ENCODE measurements around the gene MAPK14. TPM values are rescaled to one million over a fixed set of nuclear protein-coding genes. Genes with fewer than 3 reads are reported as not detected.

MAPK14 gene
- total and polyA plus RNA-seq, 9 of the 15 experiments (the other 6 are each of a cell fraction or from before 2014, with no cell fraction given): 8.8 to 62.7 (median 35.5) TPM

DNA sequence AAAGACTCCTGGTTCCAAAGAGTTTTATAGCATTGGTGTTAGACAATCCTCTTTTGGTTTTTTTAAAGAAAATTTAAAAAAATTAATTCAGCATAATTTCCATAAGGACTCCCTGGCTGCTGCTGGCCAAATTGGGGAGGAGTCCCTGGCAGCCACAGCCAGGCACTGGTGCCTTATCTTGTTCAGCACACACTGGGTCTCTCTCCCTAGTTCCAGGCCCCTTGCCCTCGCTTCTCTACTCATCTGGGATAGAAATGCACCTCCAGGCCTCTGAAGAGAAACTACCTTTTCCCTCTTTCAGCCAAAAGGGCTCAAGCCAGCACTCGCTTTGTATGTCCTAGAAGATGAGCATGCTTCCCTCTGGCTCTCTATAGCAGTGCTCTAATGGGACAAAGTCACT, 89.3 kb downstream of the MAPK14 start (continued):
- no peak for TF ChIP-seq CEBPZ (IDR thresholded peaks at IDR 0.05; ENCODE audit: borderline replicate concordance, low read depth, low read length)
- TF ChIP-seq, protein P1, sequence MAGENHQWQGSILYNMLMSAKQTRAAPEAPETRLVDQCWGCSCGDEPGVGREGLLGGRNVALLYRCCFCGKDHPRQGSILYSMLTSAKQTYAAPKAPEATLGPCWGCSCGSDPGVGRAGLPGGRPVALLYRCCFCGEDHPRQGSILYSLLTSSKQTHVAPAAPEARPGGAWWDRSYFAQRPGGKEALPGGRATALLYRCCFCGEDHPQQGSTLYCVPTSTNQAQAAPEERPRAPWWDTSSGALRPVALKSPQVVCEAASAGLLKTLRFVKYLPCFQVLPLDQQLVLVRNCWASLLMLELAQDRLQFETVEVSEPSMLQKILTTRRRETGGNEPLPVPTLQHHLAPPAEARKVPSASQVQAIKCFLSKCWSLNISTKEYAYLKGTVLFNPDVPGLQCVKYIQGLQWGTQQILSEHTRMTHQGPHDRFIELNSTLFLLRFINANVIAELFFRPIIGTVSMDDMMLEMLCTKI (IDR thresholded peaks at IDR 0.05; ENCODE audit: partially characterized antibody): no peak
- no peak for TF ChIP-seq RUNX1 (IDR thresholded peaks at IDR 0.05; ENCODE audit: low read depth)
- TF ChIP-seq, protein P2, sequence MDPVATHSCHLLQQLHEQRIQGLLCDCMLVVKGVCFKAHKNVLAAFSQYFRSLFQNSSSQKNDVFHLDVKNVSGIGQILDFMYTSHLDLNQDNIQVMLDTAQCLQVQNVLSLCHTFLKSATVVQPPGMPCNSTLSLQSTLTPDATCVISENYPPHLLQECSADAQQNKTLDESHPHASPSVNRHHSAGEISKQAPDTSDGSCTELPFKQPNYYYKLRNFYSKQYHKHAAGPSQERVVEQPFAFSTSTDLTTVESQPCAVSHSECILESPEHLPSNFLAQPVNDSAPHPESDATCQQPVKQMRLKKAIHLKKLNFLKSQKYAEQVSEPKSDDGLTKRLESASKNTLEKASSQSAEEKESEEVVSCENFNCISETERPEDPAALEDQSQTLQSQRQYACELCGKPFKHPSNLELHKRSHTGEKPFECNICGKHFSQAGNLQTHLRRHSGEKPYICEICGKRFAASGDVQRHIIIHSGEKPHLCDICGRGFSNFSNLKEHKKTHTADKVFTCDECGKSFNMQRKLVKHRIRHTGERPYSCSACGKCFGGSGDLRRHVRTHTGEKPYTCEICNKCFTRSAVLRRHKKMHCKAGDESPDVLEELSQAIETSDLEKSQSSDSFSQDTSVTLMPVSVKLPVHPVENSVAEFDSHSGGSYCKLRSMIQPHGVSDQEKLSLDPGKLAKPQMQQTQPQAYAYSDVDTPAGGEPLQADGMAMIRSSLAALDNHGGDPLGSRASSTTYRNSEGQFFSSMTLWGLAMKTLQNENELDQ (CRISPR knock-in tag; IDR thresholded peaks at IDR 0.05; ENCODE audit: borderline replicate concordance): no peak
- peak; percentile 65 for TF ChIP-seq ARID1B (IDR thresholded peaks at IDR 0.05)
- TF ChIP-seq ILF3 (IDR thresholded peaks at IDR 0.05; ENCODE audit: borderline replicate concordance): no peak
- TF ChIP-seq ZNF655 (CRISPR knock-in tag; IDR thresholded peaks at IDR 0.05): no peak
- no peak for TF ChIP-seq BDP1 (IDR thresholded peaks at IDR 0.05; ENCODE audit: insufficient read depth, insufficient read length)
- TF ChIP-seq MTA1 (IDR thresholded peaks at IDR 0.05; ENCODE audit: borderline replicate concordance): no peak
- peak; percentile 6; the same call in 1 of the 2 replicates for TF ChIP-seq SOX6 (IDR thresholded peaks at IDR 0.05)
- TF ChIP-seq, protein P3, sequence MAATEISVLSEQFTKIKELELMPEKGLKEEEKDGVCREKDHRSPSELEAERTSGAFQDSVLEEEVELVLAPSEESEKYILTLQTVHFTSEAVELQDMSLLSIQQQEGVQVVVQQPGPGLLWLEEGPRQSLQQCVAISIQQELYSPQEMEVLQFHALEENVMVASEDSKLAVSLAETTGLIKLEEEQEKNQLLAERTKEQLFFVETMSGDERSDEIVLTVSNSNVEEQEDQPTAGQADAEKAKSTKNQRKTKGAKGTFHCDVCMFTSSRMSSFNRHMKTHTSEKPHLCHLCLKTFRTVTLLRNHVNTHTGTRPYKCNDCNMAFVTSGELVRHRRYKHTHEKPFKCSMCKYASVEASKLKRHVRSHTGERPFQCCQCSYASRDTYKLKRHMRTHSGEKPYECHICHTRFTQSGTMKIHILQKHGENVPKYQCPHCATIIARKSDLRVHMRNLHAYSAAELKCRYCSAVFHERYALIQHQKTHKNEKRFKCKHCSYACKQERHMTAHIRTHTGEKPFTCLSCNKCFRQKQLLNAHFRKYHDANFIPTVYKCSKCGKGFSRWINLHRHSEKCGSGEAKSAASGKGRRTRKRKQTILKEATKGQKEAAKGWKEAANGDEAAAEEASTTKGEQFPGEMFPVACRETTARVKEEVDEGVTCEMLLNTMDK (IDR thresholded peaks at IDR 0.05; ENCODE audit: borderline replicate concordance, insufficient read depth, low read depth, low read length, poor library complexity, severe bottlenecking): no peak
- peak; percentile 98 for TF ChIP-seq ZKSCAN1 (IDR thresholded peaks at IDR 0.05; ENCODE audit: low read depth, low read length)
- peak; percentile 79; the same call in 1 of the 2 replicates for TF ChIP-seq ZBTB7A (IDR thresholded peaks at IDR 0.05; ENCODE audit: borderline replicate concordance, control insufficient read depth, low read depth, low read length)
- TF ChIP-seq ZNF197 (CRISPR knock-in tag; IDR thresholded peaks at IDR 0.05; ENCODE audit: low read depth): no peak
- TF ChIP-seq POLR2B (IDR thresholded peaks at IDR 0.05; ENCODE audit: low read depth, partially characterized antibody): peak; percentile 15
- TF ChIP-seq SMARCA4 (IDR thresholded peaks at IDR 0.05): 0 out of 2 replicates have a peak, but pooled peaks have one; percentile 36
- TF ChIP-seq MAZ (CRISPR knock-in tag; conservative IDR thresholded peaks at IDR 0.05 in 1 of 2, IDR thresholded peaks at IDR 0.05 in 1 of 2): 0 out of 4 replicates have a peak, but pooled peaks of 1 of the 2 experiments have one; percentile 14
- no peak for TF ChIP-seq SREBF2 (CRISPR knock-in tag; IDR thresholded peaks at IDR 0.05)
